ENCODE data around the gene MAF. TPM values are rescaled to one million over a fixed set of nuclear protein-coding genes. Genes with fewer than 3 reads are reported as not detected.
A peak's percentile ranks its signal among the peaks of the same experiment; 100 is the strongest.

The MAF gene
- total and polyA plus RNA-seq, 2 of the 13 experiments (the other 11 are each of a cell fraction or from before 2014, with no cell fraction given) = 0.07 to 0.31 TPM

DNA sequence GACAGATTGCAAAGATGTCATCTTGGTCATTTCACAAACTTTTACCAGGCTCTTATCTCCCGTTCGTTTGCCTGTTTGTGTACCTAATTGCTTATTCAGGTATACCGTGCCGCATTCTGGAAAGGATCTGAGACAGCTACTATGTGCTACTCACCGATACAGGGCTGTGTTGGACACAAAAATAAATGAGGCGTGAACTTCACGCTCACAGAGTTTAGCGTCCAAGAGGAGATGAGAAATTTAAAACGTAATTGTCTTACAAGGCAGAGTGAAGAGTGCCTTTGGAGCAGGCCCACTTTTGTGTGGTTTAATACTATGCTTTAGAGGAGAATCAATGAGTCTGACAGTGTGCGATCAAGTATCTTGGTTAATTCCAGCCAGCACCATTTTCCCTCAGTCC lies 26.7 kb downstream of the MAF start (continued):
- TF ChIP-seq, protein P1, sequence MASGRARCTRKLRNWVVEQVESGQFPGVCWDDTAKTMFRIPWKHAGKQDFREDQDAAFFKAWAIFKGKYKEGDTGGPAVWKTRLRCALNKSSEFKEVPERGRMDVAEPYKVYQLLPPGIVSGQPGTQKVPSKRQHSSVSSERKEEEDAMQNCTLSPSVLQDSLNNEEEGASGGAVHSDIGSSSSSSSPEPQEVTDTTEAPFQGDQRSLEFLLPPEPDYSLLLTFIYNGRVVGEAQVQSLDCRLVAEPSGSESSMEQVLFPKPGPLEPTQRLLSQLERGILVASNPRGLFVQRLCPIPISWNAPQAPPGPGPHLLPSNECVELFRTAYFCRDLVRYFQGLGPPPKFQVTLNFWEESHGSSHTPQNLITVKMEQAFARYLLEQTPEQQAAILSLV (CRISPR knock-in tag; IDR thresholded peaks at IDR 0.05; ENCODE audit: borderline replicate concordance) = no peak

DNA sequence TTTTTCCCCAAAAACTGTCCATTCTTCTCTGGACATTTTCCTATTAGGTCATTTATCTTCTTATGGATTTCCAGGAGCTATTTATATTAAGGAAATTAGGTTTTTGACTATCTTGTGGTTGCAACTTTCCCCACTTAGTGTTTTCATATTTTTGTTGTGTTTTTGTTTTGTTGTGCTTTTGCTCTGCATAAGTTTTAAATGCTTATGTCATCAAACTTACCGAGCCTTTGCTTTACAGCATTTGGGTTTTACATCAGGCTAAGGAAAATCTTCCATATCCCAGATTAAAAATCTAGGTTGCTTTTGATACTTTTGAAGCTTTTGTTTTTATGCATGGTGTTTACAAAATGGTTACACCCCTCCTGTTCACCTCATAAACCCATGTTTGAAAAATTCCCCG lies 27.5 kb downstream of the MAF start:
- in situ Hi-C loops (cut with HindIII; ENCODE audit: extremely low pct_ligation_motif_present, low pct_unique_long_range_greater_than_20kb) (no loop called here), intact Hi-C loops (cut with micrococcal nuclease; ENCODE audit: unreplicated experiment) (no loop called here)
- TF ChIP-seq MAFK (conservative IDR thresholded peaks at IDR 0.05 in 1 of 2, IDR thresholded peaks at IDR 0.05 in 1 of 2; ENCODE audit: low read length in 2 of 2) = peak; percentile 70 to 82; a peak in 3 of 4 replicates
- peak; percentile 68; the same call in 1 of the 2 replicates for TF ChIP-seq MAFF (IDR thresholded peaks at IDR 0.05; ENCODE audit: low read depth, low read length)
- no peak for TF ChIP-seq KDM2A (CRISPR knock-in tag; IDR thresholded peaks at IDR 0.05; ENCODE audit: borderline replicate concordance, low read depth)
- FAIRE-seq (peak; percentile 26), DNase-seq (ENCODE audit: low spot score) (no peak), ATAC-seq (no peak)
- no peaks in the 10 kb centered on the region for H3K9me3 ChIP-seq (ENCODE audit: low read length)
- ChIA-PET CTCF (ENCODE audit: low intra/inter-chr PET ratio, low total read pairs) (no interaction called here), POLR2A (no interaction called here)
- H3K4me1 ChIP-seq (ENCODE audit: insufficient read depth, low read length) = no peaks in the 10 kb centered on the region
- no peak overlapping the region for H3K4me3 ChIP-seq (replicated peaks in 1 of 3; ENCODE audit: insufficient read depth in 1 of 3, low read depth in 2 of 3, low read length in 3 of 3)
- no TSS peak for BruUV-seq (replicated peaks)
- H2AFZ ChIP-seq (ENCODE audit: low read length) = no peak overlapping the region
- H3K9ac ChIP-seq (ENCODE audit: insufficient read depth, low read depth, low read length) = no peak overlapping the region
- H3K27me3 ChIP-seq (ENCODE audit: control insufficient read depth in 1 of 2, insufficient read depth in 2 of 2, low read length in 2 of 2) = no peaks in the 10 kb centered on the region
- H4K20me1 ChIP-seq (ENCODE audit: insufficient read depth, low read length) = no peaks in the 10 kb centered on the region
- H3K79me2 ChIP-seq (ENCODE audit: insufficient read depth, low read length) = no peaks in the 10 kb centered on the region
- no peaks in the 10 kb centered on the region for H3K36me3 ChIP-seq (replicated peaks in 1 of 2; ENCODE audit: control insufficient read depth in 1 of 2, insufficient read depth in 2 of 2, low read length in 2 of 2)
- no peak overlapping the region for H3K27ac ChIP-seq (ENCODE audit: extremely low read length, insufficient read depth, low read length)
- H3K4me2 ChIP-seq (ENCODE audit: low read depth, low read length) = no peak overlapping the region
- 17% methylated on average over 2 of the region's 2 CpGs for WGBS (ENCODE audit: low lambda C conversion rate)

DNA sequence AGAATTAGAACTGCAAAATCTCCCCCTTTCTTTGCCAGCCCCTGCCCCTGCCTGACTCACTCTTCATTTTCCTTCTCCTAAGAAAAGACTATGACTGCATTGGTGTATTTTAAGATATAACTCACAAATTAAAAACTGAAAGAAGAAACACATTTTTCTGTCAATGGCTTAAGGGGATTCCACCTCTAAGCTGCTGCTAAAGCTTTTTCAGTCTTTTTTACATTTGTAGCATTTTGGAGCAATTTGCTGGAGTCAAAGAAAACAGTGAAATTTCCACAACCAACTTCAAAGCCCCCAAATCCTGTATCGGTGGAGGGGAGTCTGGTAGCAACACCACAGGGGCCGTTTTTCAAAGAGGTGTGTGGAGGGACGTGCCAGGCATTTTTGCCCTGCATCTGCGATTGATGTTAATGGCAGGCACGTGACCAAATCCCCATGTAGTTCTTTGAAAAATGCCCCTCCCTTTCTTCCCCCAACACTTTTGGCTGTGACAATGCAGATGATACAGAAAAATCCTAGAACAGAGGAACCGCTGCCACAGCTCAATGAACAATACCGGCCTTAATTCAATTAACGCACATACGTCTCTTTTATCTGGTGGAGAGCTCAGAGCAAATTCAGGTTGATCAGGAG lies 28.5 kb downstream of the MAF start:
- BruUV-seq (replicated peaks) = no TSS peak
- H3K36me3 ChIP-seq (replicated peaks in 1 of 2; ENCODE audit: control insufficient read depth in 1 of 2, insufficient read depth in 2 of 2, low read length in 2 of 2) = no peaks in the 10 kb centered on the region
- in situ Hi-C loops (cut with HindIII; ENCODE audit: extremely low pct_ligation_motif_present, low pct_unique_long_range_greater_than_20kb) = no loop called here
- 49% methylated on average over 9 of the region's 9 CpGs for WGBS (ENCODE audit: low lambda C conversion rate)
- ChIA-PET CTCF (ENCODE audit: low intra/inter-chr PET ratio, low total read pairs) (no interaction called here), POLR2A (no interaction called here)
- no peak overlapping the region for H3K27ac ChIP-seq (ENCODE audit: extremely low read length, insufficient read depth, low read length)
- no peaks in the 10 kb centered on the region for H3K9me3 ChIP-seq (ENCODE audit: low read length)
- H3K4me1 ChIP-seq (ENCODE audit: insufficient read depth, low read length) = no peaks in the 10 kb centered on the region
- no peaks in the 10 kb centered on the region for H4K20me1 ChIP-seq (ENCODE audit: insufficient read depth, low read length)
- intact Hi-C loops (cut with micrococcal nuclease; ENCODE audit: unreplicated experiment) = no loop called here
- DNase-seq (ENCODE audit: low spot score) = no peak
- no peak for ATAC-seq
- no peak overlapping the region for H2AFZ ChIP-seq (ENCODE audit: low read length)
- no peak for TF ChIP-seq SIN3A (IDR thresholded peaks at IDR 0.05; ENCODE audit: borderline replicate concordance, low read depth, low read length)
- no peak for TF ChIP-seq DMAP1 (CRISPR knock-in tag; IDR thresholded peaks at IDR 0.05)
- TF ChIP-seq RBAK (CRISPR knock-in tag; IDR thresholded peaks at IDR 0.05) = no peak
- no peak for TF ChIP-seq ZNF747 (CRISPR knock-in tag; IDR thresholded peaks at IDR 0.05; ENCODE audit: borderline replicate concordance)
- no peak for FAIRE-seq
- no peaks in the 10 kb centered on the region for H3K79me2 ChIP-seq (ENCODE audit: insufficient read depth, low read length)
- H3K4me3 ChIP-seq (replicated peaks in 1 of 3; ENCODE audit: insufficient read depth in 1 of 3, low read depth in 2 of 3, low read length in 3 of 3) = no peak overlapping the region
- no peak overlapping the region for H3K4me2 ChIP-seq (ENCODE audit: low read depth, low read length)
- no peaks in the 10 kb centered on the region for H3K27me3 ChIP-seq (ENCODE audit: control insufficient read depth in 1 of 2, insufficient read depth in 2 of 2, low read length in 2 of 2)
- H3K9ac ChIP-seq (ENCODE audit: insufficient read depth, low read depth, low read length) = no peak overlapping the region
